Stomach (tissue), 9 donors: ENCODE data around the gene KIF6. TPM values are rescaled to one million over a fixed set of nuclear protein-coding genes. Genes with fewer than 3 reads are reported as not detected.

Source experiments
- DNase-seq, 2 donors: peaks; one replicate each; pipeline versions ENCODE4 v3.0.0 to v3.0.0-alpha.2; 2013 to 2019
- H3K27ac ChIP-seq, 5 donors: fragments of 200-600 bp in 4 of 5; sonication (generic) in 4 of 5; one replicate each; pipeline ENCODE4 v1.5.1; 2013 to 2019; ENCODE audit warnings: mild to moderate bottlenecking in 1 of 5, moderate library complexity in 1 of 5
- H3K27me3 ChIP-seq, 3 donors: fragments of 200-600 bp; sonication (generic); one replicate each; pipeline ENCODE4 v1.5.1; 2017 to 2019; ENCODE audit warnings: mixed run types in 1 of 3
- H3K36me3 ChIP-seq, 4 donors: fragments of 200-600 bp; sonication (generic); 1 replicate in 3 of 4; 2 replicates in 1 of 4; pipeline ENCODE4 v1.5.1; 2016 to 2019
- H3K4me1 ChIP-seq, 4 donors: fragments of 200-600 bp; sonication (generic); one replicate each; pipeline ENCODE4 v1.5.1; 2016 to 2019
- H3K4me3 ChIP-seq, 4 donors: fragments of 200-600 bp; sonication (generic) in 3 of 4; one replicate each; pipeline ENCODE4 v1.5.1; 2016 to 2019; ENCODE audit warnings: mild to moderate bottlenecking in 1 of 4
- H3K9me3 ChIP-seq, 4 donors: fragments of 200-600 bp; sonication (generic); one replicate each; pipeline ENCODE4 v1.5.1; 2016 to 2019
- CTCF ChIP-seq, 7 experiments: fragments of 450-650 bp in 4 of 7; fragments of 200-600 bp in 3 of 7; sonication (generic) in 3 of 7; IDR thresholded peaks; one replicate each; pipeline ENCODE4 v1.5.1; 2016 to 2019; ENCODE audit warnings: antibody characterized with exemption in 7 of 7, control low read depth in 2 of 7, mild to moderate bottlenecking in 1 of 7
- EP300 ChIP-seq: sonication (generic); formaldehyde crosslinking; IDR thresholded peaks from one replicate; pipeline ENCODE4 v1.6.1; 2017; ENCODE audit warnings: antibody characterized with exemption
- POLR2A ChIP-seq, 4 donors: fragments of 450-650 bp; IDR thresholded peaks; one replicate each; pipeline ENCODE4 v1.6.1; 2016; ENCODE audit warnings: antibody characterized with exemption in 4 of 4, control low read depth in 2 of 4, mild to moderate bottlenecking in 1 of 4, moderate library complexity in 1 of 4
- POLR2AphosphoS5 ChIP-seq, 3 donors: sonication (generic); formaldehyde crosslinking; IDR thresholded peaks; one replicate each; pipeline ENCODE4 v1.6.1; 2016; ENCODE audit warnings: antibody characterized with exemption in 3 of 3
- WGBS, 5 donors: extraction: QIAGEN DNeasy Blood & Tissue Kit in 3 of 5; methylation state at CpG; one replicate each; pipeline versions ENCODE4 v1.1.5 to v1.1.7; 2013 to 2018; 5-methylcytosine and 5-hydroxymethylcytosine counted together
- intact Hi-C: fragments of 100-400 bp; cut with DNase I; formaldehyde crosslinking; loops from one replicate; pipeline ENCODE4 v1.15.1; 2023; ENCODE audit warnings: low total_unique reads
- polyA plus RNA-seq, 3 donors: library from polyadenylated mRNA; stranded (reverse); fragments of 200-250 nt; gene quantifications; one replicate each; pipeline ENCODE4 v1.2.3, GENCODE V29; 2013
- total RNA-seq, 5 donors: library from RNA; depleted of rRNA; stranded (reverse); fragments of >200 nt; gene quantifications; one replicate each; pipeline versions ENCODE4 v1.1.0 to v1.2.3, GENCODE V29; 2014 to 2016
- donor health status: healthy with polysubstance abuse.
- donor health status: Bipolar disorder and iron deficiency.
- donor health status: healthy.

The KIF6 gene
- total and polyA plus RNA-seq, 8 donors = 0.25 to 9.8 (median 0.37) TPM; not detected in 3

GRCh38 chr6:39347206-39347605 is 378.0 kb downstream of the KIF6 start:
- no peaks in the 10 kb centered on the region for H3K36me3 ChIP-seq
- intact Hi-C loops = loop anchor here (10.0 kb wide), 1 partner anchor 548 kb away; no protein-coding TSS in a partner anchor
- no peak for DNase-seq
- H3K27me3 ChIP-seq = no peaks in the 10 kb centered on the region
- no peak for TF ChIP-seq POLR2AphosphoS5 (IDR thresholded peaks at IDR 0.05)
- no peak for TF ChIP-seq EP300
- H3K9me3 ChIP-seq = no peaks in the 10 kb centered on the region
- no peak overlapping the region for H3K4me3 ChIP-seq
- WGBS, 5 donors = 83 to 97% (median 92%) methylated on average over 4 to 6 of the region's 6 CpGs
- no peak overlapping the region for H3K27ac ChIP-seq
- H3K4me1 ChIP-seq = peaks cover 0 to 10% (median 4%) of the 10 kb centered on the region in 4 donors

GRCh38 chr6:39344821-39345280 is 380.4 kb downstream of the KIF6 start:
- intact Hi-C loops = loop anchor here (10.0 kb wide), 1 partner anchor 550 kb away; no protein-coding TSS in a partner anchor
- Histone ChIP-seq H3K27me3 (no peaks in the 10 kb centered on the region), H3K4me3 (no peak overlapping the region), H3K27ac (no peak overlapping the region), H3K9me3 (no peaks in the 10 kb centered on the region), H3K4me1 (peaks cover 7 to 19% (median 14%) of the 10 kb centered on the region in 4 donors), H3K36me3 (no peaks in the 10 kb centered on the region)
- 56 to 70% (median 62%) methylated on average over 7 of the region's 7 CpGs for WGBS, 5 donors
- peak in 1 of 2 donors; percentile 43 for DNase-seq
- TF ChIP-seq POLR2AphosphoS5 (IDR thresholded peaks at IDR 0.05) = no peak
- TF ChIP-seq POLR2A (IDR thresholded peaks at IDR 0.05) = no peak
- no peak for TF ChIP-seq EP300
- no peak for TF ChIP-seq CTCF (IDR thresholded peaks at IDR 0.05)

- WGBS, 5 donors = 67 to 82% (median 79%) methylated on average over 9 of the region's 9 CpGs
- Histone ChIP-seq H3K27ac (no peak overlapping the region), H3K27me3 (no peaks in the 10 kb centered on the region), H3K9me3 (no peaks in the 10 kb centered on the region), H3K4me3 (no peak overlapping the region), H3K36me3 (no peaks in the 10 kb centered on the region), H3K4me1 (peaks cover 20 to 33% (median 27%) of the 10 kb centered on the region in 4 donors)
- DNase-seq = no peak
- intact Hi-C loops = loop anchor here (10.0 kb wide), 1 partner anchor 551 kb away; no protein-coding TSS in a partner anchor
- TF ChIP-seq POLR2AphosphoS5 (IDR thresholded peaks at IDR 0.05) = no peak
- no peak for TF ChIP-seq EP300
- TF ChIP-seq CTCF (IDR thresholded peaks at IDR 0.05) = no peak
- TF ChIP-seq POLR2A (IDR thresholded peaks at IDR 0.05) = no peak
Measured at GRCh38 chr6:39343396-39343870, 381.8 kb downstream of the KIF6 start.

- WGBS, 5 donors = 55 to 60% (median 58%) methylated on average over 14 of the region's 14 CpGs
- H3K27me3 ChIP-seq = no peaks in the 10 kb centered on the region
- intact Hi-C loops = loop anchor here (10.0 kb wide), 1 partner anchor 552 kb away; no protein-coding TSS in a partner anchor
- peak in 1 of 2 donors; percentile 47 for DNase-seq
- H3K36me3 ChIP-seq = no peaks in the 10 kb centered on the region
- H3K4me3 ChIP-seq = no peak overlapping the region
- no peak for TF ChIP-seq EP300
- TF ChIP-seq POLR2A (IDR thresholded peaks at IDR 0.05) = no peak
- no peak for TF ChIP-seq CTCF (IDR thresholded peaks at IDR 0.05)
- TF ChIP-seq POLR2AphosphoS5 (IDR thresholded peaks at IDR 0.05) = no peak
- no peak overlapping the region for H3K27ac ChIP-seq
- no peaks in the 10 kb centered on the region for H3K9me3 ChIP-seq
- H3K4me1 ChIP-seq = peaks cover 20 to 35% (median 27%) of the 10 kb centered on the region in 4 donors
Measured at GRCh38 chr6:39342692-39343395, 382.4 kb downstream of the KIF6 start.
